Amniotic epithelial cell (primary cell): ENCODE data around the gene UBAC2.

Source experiments
- DNase-seq: peaks from one replicate; pipeline ENCODE4 v3.0.0-alpha.2; 2010; ENCODE audit warnings: low read depth

UBAC2 gene

GRCh38 chr13:99418103-99418842 lies 217.6 kb downstream of the UBAC2 start:
- DNase-seq: no peak

GRCh38 chr13:99418843-99419140 lies 218.1 kb downstream of the UBAC2 start:
- DNase-seq: no peak

GRCh38 chr13:99419591-99420243 lies 219.1 kb downstream of the UBAC2 start:
- DNase-seq: no peak

- DNase-seq: no peak
These were observed 220.6 kb downstream of the UBAC2 start for GRCh38 chr13:99421271-99421670.

- no peak for DNase-seq
These were observed 221.3 kb downstream of the UBAC2 start for GRCh38 chr13:99421758-99422585.

DNA sequence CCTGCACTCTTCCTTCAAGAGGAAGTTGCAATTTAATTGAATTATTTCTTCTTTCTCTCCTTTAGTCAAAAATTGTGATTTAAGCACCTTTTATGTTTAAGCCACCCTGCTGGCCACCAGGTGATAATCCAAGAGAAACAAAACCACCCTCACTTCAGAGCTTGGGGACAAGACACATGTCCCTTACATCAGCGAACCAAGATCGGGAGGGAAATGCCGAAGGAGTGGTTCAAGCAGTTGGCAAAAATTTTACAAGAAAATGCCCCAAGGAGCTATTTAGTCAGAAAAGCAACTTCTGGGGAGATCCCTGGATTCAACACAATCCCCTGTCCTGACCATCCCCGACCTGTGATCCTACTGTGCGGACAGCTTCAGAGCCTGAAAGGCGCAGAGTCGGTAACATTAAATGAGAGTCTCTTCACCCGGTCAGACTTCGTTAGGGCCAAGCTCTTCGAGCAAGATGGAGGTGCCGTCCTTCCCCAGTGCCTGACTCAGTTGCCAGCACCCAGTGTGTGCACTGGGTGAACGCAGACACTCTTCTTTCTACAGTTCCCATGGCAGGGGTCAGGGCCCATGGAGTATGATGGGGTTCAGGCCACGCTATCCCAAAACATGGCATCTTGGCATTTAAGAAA lies 222.0 kb downstream of the UBAC2 start:
- no peak for DNase-seq

DNA sequence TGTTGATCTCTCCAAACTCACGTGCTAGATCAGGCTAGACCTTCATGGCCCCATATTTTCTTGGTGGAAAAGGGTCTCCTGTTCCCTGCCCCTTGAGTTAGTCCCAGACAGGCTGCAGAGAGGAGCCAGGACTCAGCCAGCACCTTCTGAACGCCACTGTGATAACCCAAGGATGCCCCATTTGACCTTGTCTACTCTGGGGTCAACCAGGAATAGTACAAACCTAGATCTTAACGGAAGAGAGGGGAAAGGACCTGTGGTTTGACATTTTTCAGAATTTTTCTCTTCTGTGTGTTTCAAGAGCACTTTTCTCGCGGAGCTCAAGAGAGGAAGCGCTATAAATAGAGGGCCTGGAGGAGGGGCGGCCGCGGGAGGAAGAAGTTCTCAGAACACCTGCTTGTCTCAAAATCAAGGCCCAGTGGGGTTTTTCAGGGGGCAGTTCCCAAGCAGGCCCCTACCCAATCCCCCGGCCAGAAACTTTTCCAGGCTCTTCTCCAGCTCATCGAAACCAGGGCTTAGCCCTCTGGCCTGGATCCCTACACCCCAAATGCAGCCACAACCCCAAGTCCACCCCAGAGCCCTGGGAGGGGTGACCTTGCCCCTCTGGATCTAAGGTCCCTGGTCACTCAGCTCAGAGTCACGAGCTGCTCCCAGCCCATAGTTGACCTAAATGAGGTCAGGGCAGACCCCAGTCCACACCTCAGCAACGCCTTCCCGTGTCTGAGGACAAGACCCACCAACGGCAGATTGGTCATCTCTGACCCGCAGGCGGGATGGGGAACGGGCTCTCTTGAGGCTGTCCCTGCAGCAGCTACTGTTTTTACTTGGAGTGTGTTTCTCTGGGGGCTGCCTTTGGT lies 225.1 kb downstream of the UBAC2 start:
- DNase-seq: no peak

GRCh38 chr13:99426426-99426825 lies 225.8 kb downstream of the UBAC2 start:
- DNase-seq: no peak

DNA sequence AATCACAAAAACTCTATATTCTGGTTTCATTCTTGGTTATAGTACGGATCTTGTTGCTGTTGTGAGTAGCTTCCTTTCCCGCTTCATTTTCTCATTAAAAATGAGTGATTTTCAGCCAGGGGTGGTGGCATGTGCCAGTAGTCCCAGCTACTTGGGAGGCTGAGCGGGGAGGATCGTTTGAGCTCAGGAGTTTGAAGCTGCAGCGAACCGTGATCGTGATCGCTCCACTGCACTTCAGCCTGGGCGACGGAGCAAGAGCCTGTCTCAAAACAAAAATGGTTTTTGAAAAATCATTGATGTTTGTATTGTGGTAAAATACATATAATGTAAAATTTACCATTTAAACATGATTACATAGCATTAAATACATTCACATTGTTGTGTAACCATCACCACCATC lies 229.0 kb downstream of the UBAC2 start:
- DNase-seq: no peak

- DNase-seq: no peak
These were observed 231.4 kb downstream of the UBAC2 start for GRCh38 chr13:99431927-99432608.

- DNase-seq: peak; percentile 32
These were observed 232.2 kb downstream of the UBAC2 start for GRCh38 chr13:99432609-99433542.

DNA sequence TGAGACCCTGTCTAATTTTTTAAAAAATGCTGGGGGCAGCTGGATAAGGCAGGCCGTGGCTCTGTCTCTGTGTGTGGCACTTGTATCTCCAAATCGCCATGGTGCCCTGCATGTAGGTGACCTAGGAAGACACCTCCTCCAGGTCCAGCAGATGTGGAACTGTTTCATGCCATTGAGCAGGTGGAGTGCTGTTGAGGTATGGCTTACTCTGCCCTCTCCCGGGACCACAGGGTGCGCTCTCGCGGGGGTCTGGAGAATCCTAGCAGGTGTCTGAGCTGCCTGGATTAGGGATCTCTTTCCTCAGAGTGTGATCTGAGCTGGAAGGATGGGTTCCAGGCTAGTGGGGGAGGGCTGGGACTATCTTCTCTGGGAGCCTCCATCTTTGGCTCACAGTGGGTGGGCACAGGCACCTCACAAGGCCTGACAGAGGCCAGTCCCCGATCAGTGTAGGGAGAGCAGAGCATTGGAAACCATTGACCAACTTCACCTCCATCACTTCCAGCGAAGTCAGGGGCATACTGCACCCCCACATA lies 233.0 kb downstream of the UBAC2 start:
- no peak for DNase-seq

DNA sequence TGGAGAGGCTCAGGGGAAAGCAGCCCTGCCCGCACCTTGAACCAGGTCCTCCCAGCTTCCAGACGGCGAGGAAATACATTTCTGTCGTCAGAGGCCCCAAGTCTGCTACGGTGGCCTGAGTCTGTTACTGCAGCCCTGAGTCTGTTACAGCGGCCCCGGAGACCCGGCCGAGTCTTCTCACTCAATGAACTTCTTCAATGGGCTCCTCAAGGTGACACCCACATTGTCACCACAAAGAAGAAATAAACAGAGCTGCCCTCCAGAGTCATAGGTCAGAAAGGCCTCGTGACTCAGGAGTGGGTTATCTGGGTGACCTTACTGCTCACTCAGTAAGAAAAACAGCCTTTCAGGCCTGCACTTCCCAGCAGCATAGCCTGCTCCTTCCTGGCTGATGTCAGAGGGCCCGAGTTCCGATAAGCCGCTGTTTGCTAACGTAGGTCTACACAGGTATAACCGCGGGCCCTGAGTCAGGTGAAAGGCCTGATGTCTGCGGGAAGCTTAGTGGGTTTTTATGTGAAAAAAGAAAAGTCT lies 233.7 kb downstream of the UBAC2 start:
- DNase-seq: no peak

GRCh38 chr13:99435116-99435515 lies 234.5 kb downstream of the UBAC2 start:
- no peak for DNase-seq

GRCh38 chr13:99435998-99436397 lies 235.3 kb downstream of the UBAC2 start:
- no peak for DNase-seq
